Erythroblast (primary cell): Measurements from ENCODE around the gene MBP.

Experiments used
- GATA1 ChIP-seq: IDR thresholded peaks from 2 replicates; pipeline ENCODE4 v1.6.1; 2011; ENCODE audit warnings: low read depth, mild to moderate bottlenecking, control low read depth, low read length, moderate library complexity
- POLR2A ChIP-seq: IDR thresholded peaks from 2 replicates; pipeline ENCODE4 v1.6.1; 2011; ENCODE audit warnings: mild to moderate bottlenecking, low read length

DNA sequence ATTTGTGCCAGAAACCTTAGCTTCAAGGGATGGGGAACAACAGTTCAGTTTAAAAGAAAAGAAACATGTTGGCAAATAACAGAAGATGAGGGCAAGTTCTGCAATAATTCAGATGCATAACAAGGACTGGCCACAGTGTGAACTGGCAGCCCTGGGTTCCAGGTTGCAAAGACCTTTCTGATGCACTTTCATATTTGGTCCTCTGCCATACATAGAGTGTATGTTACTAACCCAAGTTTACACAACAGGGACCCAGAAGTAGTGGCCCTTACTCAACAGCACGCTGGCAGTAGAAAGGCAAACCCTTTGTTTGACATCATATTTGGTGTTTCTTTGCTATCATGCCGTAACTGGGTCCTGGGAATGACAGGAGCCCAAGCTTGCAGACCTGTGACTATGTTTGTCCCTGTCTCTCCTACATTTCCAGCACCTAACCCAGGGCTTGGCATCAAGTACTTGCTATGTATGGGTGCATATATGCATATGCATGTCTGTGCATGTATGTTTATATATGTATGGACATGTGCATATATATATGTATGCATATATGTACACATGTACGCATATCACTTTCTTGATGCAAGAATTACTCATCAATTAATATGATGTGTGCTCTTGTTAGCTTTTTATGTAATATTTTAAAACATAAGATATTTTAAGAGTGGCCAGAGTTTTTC, 94.3 kb downstream of the MBP start:
- no peak for TF ChIP-seq POLR2A
- no peak for TF ChIP-seq GATA1
